WI38 (cell line): ENCODE results near the gene UVRAG.

Experiments
- H3K4me3 ChIP-seq: 2 replicates; pipeline ENCODE4 v1.5.1; 2011; ENCODE audit warnings: low read depth, mild to moderate bottlenecking, control low read depth, low read length
- CTCF ChIP-seq: IDR thresholded peaks from 2 replicates; pipeline ENCODE4 v1.5.1; 2012; ENCODE audit warnings: low read depth, mild to moderate bottlenecking, control low read depth, low read length

Gene UVRAG

GRCh38 chr11:75811485-75811884, 3.5 kb upstream of the UVRAG start:
- no peak overlapping the region for H3K4me3 ChIP-seq

GRCh38 chr11:75812542-75813040, 2.4 kb upstream of the UVRAG start:
- no peak overlapping the region for H3K4me3 ChIP-seq
- TF ChIP-seq CTCF = no peak

More at GRCh38 chr11:75811485-75811884, 3.5 kb upstream of the UVRAG start:
- no peak for TF ChIP-seq CTCF

- TF ChIP-seq CTCF = no peak
- H3K4me3 ChIP-seq = no peak overlapping the region
These were observed 1.9 kb upstream of the UVRAG start for GRCh38 chr11:75813124-75813523.

DNA sequence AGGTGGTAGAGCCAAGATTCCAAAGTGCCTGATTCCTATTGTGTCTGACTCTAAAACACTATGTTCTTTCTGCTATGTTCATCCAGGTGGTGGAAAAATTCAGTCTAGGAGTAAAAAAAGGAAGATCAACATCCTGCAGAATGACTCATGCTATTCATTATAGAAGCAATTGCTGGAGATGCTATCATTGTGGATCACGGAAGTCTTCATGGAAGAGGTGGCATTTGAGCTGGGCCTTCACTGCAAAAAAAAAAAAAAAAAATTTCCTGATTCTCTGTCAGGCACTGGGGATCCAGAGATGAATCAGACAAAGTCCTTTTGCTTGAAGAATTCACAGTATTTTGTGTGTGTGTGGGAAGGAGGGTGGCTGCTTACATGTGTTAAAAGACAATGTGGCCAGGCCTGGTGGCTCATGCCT, 1.4 kb upstream of the UVRAG start:
- no peak for TF ChIP-seq CTCF
- H3K4me3 ChIP-seq = no peak overlapping the region

GRCh38 chr11:75814363-75814676, 690 bp upstream of the UVRAG start:
- peak overlapping the region; percentile 89 for H3K4me3 ChIP-seq
- no peak for TF ChIP-seq CTCF

DNA sequence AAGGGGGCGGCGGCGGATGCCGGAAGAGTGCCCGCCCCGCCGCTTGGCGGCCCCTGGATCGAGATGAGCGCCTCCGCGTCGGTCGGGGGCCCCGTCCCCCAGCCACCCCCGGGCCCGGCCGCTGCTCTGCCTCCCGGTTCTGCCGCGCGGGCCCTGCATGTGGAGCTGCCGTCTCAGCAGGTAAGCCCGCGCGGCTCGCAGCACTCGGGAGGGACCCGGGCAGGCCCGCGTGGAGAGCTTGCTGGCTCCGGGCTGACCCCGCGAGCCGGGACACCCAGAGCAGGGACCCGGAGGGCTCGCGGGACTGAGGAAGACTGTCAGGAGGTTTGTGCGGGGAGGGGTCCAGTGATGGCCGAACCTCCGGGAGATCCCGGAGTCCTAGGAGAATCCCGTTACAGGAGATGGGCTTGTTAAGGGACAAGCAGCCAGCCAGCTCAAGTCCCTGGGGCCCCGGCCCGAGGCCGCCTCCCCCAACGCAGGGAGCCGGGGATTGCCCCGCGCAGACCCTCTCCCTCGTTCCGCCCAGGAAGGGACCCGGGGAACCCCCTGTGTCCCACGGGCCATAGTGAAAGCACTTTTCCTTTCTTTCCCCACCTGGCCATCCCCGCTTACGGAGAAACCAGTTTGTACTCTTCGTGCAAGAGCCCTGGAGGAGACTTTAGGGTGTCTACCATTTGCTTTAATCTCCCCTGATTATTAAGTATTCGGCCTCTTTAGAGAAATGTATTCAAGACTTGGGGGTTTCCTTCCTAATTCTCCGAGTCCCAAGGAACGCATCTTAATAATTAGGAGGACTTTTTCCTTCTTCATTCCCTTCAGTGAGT, 547 bp downstream of the UVRAG start:
- peak overlapping the region; percentile 89 for H3K4me3 ChIP-seq
- TF ChIP-seq CTCF = no peak

- no peak for TF ChIP-seq CTCF
These were observed 1.7 kb downstream of the UVRAG start for GRCh38 chr11:75816561-75817239.

More at GRCh38 chr11:75816561-75817239, 1.7 kb downstream of the UVRAG start:
- H3K4me3 ChIP-seq = peak overlapping the region; percentile 89
